Measurements from ENCODE around the gene CABLES1. TPM values are rescaled to one million over a fixed set of nuclear protein-coding genes. Genes with fewer than 3 reads are reported as not detected.
A peak's percentile ranks its signal among the peaks of the same experiment; 100 is the strongest.

CABLES1 gene
- total RNA-seq, 2 donors from 2014 or later, result 9.9 to 16.7 TPM

GRCh38 chr18:23196119-23197007, 61.1 kb downstream of the CABLES1 start:
- 56 to 73% methylated on average over 16 to 22 of the region's 22 CpGs for WGBS, 2 experiments (ENCODE audit: insufficient coverage in 1 of 2, insufficient read length in 1 of 2)
- Histone ChIP-seq H3K36me3 (ENCODE audit: control insufficient read depth, insufficient read depth, low read length) (no peaks in the 10 kb centered on the region), H3K4me3 (ENCODE audit: low read length) (no peak overlapping the region), H3K4me1 (ENCODE audit: control insufficient read depth, insufficient read depth, low read length) (peaks cover 8% of the 10 kb centered on the region), H3K27me3 (ENCODE audit: control insufficient read depth, insufficient read depth, low read length, poor library complexity, severe bottlenecking) (no peaks in the 10 kb centered on the region), H3K27ac (ENCODE audit: low read depth, low read length) (no peak overlapping the region), H3K9me3 (ENCODE audit: control insufficient read depth, low read length) (peaks cover 16% of the 10 kb centered on the region), H3K9ac (ENCODE audit: extremely low read depth, low read length, poor library complexity, severe bottlenecking) (no peak overlapping the region)
- Mint-ChIP-seq H3K4me3 (no peak overlapping the region), H3K36me3 (ENCODE audit: low read depth) (peaks cover 62% of the 10 kb centered on the region), H3K9me3 (no peaks in the 10 kb centered on the region), H3K27me3 (ENCODE audit: insufficient read depth) (no peaks in the 10 kb centered on the region), H3K4me1 (peaks cover 14% of the 10 kb centered on the region), H3K27ac (peak overlapping the region; percentile 18)
- no peak for TF ChIP-seq CTCF (conservative IDR thresholded peaks at IDR 0.05)
- peak; percentile 71 for DNase-seq

GRCh38 chr18:23198217-23198845, 63.0 kb downstream of the CABLES1 start:
- H3K27ac ChIP-seq (ENCODE audit: low read depth, low read length), result no peak overlapping the region
- WGBS, 2 experiments (ENCODE audit: insufficient coverage in 1 of 2, insufficient read length in 1 of 2), result 86 to 100% methylated on average over 4 to 5 of the region's 5 CpGs
- no peak overlapping the region for H3K4me3 ChIP-seq (ENCODE audit: low read length)
- TF ChIP-seq CTCF (conservative IDR thresholded peaks at IDR 0.05), result no peak
- H3K36me3 Mint-ChIP-seq (ENCODE audit: low read depth), result peaks cover 78% of the 10 kb centered on the region
- H3K9me3 ChIP-seq (ENCODE audit: control insufficient read depth, low read length), result peaks cover 16% of the 10 kb centered on the region
- H3K4me1 Mint-ChIP-seq, result peaks cover 16% of the 10 kb centered on the region
- no peak for DNase-seq
- no peak overlapping the region for H3K27ac Mint-ChIP-seq
- no peak overlapping the region for H3K4me3 Mint-ChIP-seq
- peaks cover 8% of the 10 kb centered on the region for H3K4me1 ChIP-seq (ENCODE audit: control insufficient read depth, insufficient read depth, low read length)
- no peak overlapping the region for H3K9ac ChIP-seq (ENCODE audit: extremely low read depth, low read length, poor library complexity, severe bottlenecking)
- no peaks in the 10 kb centered on the region for H3K9me3 Mint-ChIP-seq
- no peaks in the 10 kb centered on the region for H3K36me3 ChIP-seq (ENCODE audit: control insufficient read depth, insufficient read depth, low read length)
- H3K27me3 Mint-ChIP-seq (ENCODE audit: insufficient read depth), result no peaks in the 10 kb centered on the region
- H3K27me3 ChIP-seq (ENCODE audit: control insufficient read depth, insufficient read depth, low read length, poor library complexity, severe bottlenecking), result no peaks in the 10 kb centered on the region

GRCh38 chr18:23200756-23201155, 65.5 kb downstream of the CABLES1 start:
- Histone ChIP-seq H3K9me3 (ENCODE audit: control insufficient read depth, low read length) (peaks cover 16% of the 10 kb centered on the region), H3K27me3 (ENCODE audit: control insufficient read depth, insufficient read depth, low read length, poor library complexity, severe bottlenecking) (no peaks in the 10 kb centered on the region), H3K9ac (ENCODE audit: extremely low read depth, low read length, poor library complexity, severe bottlenecking) (no peak overlapping the region), H3K36me3 (ENCODE audit: control insufficient read depth, insufficient read depth, low read length) (no peaks in the 10 kb centered on the region), H3K4me3 (ENCODE audit: low read length) (no peak overlapping the region), H3K27ac (ENCODE audit: low read depth, low read length) (no peak overlapping the region), H3K4me1 (ENCODE audit: control insufficient read depth, insufficient read depth, low read length) (peaks cover 8% of the 10 kb centered on the region)
- no peak for DNase-seq
- no peak overlapping the region for H3K4me3 Mint-ChIP-seq
- H3K27ac Mint-ChIP-seq, result no peak overlapping the region
- no peaks in the 10 kb centered on the region for H3K9me3 Mint-ChIP-seq
- no peaks in the 10 kb centered on the region for H3K27me3 Mint-ChIP-seq (ENCODE audit: insufficient read depth)
- peaks cover 14% of the 10 kb centered on the region for H3K4me1 Mint-ChIP-seq
- TF ChIP-seq CTCF (conservative IDR thresholded peaks at IDR 0.05), result no peak
- peaks cover 79% of the 10 kb centered on the region for H3K36me3 Mint-ChIP-seq (ENCODE audit: low read depth)
- WGBS, 2 experiments (ENCODE audit: insufficient coverage in 1 of 2, insufficient read length in 1 of 2), result 61 to 71% methylated on average over 4 to 8 of the region's 8 CpGs
